Measurements from ENCODE around the gene GLYR1.

The GLYR1 gene

GRCh38 chr16:4790261-4790660 lies 56.8 kb downstream of the GLYR1 start:
- POLR2A ChIA-PET: interaction anchor here (0.9 kb wide), 1 partner anchor 12 kb away, joined by 3 read pairs; the partner anchor contains the start of gene ROGDI
- Histone ChIP-seq H3K4me3 (ENCODE audit: low read depth, low read length) (no peak overlapping the region), H3K36me3 (ENCODE audit: control insufficient read depth in 2 of 2, insufficient read depth in 1 of 2, low read length in 2 of 2) (no peaks in the 10 kb centered on the region), H3K27ac (ENCODE audit: extremely low read depth, low read depth, low read length) (no peak overlapping the region), H3K9me3 (ENCODE audit: control insufficient read depth, insufficient read depth, low read depth, low read length) (no peaks in the 10 kb centered on the region), H3K4me1 (ENCODE audit: control insufficient read depth, insufficient read depth, low read length) (no peaks in the 10 kb centered on the region)
- CTCF ChIA-PET: interaction anchor here (0.8 kb wide), 1 partner anchor 10 kb away, joined by 3 read pairs; no protein-coding TSS in a partner anchor
- TF ChIP-seq, protein P1, sequence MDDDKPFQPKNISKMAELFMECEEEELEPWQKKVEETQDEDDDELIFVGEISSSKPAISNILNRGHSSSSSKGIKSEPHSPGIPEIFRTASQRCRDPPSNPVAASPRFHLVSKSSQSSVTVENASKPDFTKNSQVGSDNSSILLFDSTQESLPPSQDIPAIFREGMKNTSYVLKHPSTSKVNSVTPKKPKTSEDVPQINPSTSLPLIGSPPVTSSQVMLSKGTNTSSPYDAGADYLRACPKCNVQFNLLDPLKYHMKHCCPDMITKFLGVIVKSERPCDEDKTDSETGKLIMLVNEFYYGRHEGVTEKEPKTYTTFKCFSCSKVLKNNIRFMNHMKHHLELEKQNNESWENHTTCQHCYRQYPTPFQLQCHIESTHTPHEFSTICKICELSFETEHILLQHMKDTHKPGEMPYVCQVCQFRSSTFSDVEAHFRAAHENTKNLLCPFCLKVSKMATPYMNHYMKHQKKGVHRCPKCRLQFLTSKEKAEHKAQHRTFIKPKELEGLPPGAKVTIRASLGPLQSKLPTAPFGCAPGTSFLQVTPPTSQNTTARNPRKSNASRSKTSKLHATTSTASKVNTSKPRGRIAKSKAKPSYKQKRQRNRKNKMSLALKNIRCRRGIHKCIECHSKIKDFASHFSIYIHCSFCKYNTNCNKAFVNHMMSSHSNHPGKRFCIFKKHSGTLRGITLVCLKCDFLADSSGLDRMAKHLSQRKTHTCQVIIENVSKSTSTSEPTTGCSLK (tag by site-specific recombination; IDR thresholded peaks at IDR 0.05): no peak

DNA sequence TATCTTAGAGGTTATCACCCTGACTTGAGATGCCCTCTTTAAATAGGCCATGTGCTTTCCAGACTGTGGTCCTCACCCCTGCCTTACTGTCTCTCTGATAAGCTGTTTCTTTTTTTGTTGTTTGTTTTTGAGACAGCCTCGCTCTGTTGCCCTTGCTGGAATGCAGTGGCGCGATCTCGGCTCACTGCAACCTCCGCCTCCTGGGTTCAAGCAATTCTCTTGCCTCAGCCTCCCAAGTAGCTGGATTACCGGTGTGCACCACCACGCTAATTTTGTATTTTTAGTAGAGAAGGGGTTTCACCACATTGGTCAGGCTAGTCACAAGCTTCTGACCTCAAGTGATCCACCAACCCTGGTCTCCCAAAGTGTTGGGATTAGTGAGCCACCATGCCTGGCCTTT lies 58.2 kb downstream of the GLYR1 start:
- Histone ChIP-seq H3K4me1 (ENCODE audit: control insufficient read depth, insufficient read depth, low read length) (no peaks in the 10 kb centered on the region), H3K27ac (ENCODE audit: extremely low read depth, low read depth, low read length) (no peak overlapping the region), H3K36me3 (ENCODE audit: control insufficient read depth in 2 of 2, insufficient read depth in 1 of 2, low read length in 2 of 2) (no peaks in the 10 kb centered on the region), H3K9me3 (ENCODE audit: control insufficient read depth, insufficient read depth, low read depth, low read length) (no peaks in the 10 kb centered on the region), H3K4me3 (ENCODE audit: low read depth, low read length) (no peak overlapping the region)
- POLR2A ChIA-PET: interaction anchor here (3.3 kb wide), 1 partner anchor 13 kb away, joined by 19 read pairs; the partner anchor contains the start of gene ROGDI
- CTCF ChIA-PET: interaction anchor here (0.6 kb wide), 1 partner anchor 437 kb away, joined by 5 read pairs; no protein-coding TSS in a partner anchor
- TF ChIP-seq, protein P2, sequence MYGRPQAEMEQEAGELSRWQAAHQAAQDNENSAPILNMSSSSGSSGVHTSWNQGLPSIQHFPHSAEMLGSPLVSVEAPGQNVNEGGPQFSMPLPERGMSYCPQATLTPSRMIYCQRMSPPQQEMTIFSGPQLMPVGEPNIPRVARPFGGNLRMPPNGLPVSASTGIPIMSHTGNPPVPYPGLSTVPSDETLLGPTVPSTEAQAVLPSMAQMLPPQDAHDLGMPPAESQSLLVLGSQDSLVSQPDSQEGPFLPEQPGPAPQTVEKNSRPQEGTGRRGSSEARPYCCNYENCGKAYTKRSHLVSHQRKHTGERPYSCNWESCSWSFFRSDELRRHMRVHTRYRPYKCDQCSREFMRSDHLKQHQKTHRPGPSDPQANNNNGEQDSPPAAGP (tag by site-specific recombination; IDR thresholded peaks at IDR 0.05): no peak
- no peak for TF ChIP-seq ZFP69B (tag by site-specific recombination; IDR thresholded peaks at IDR 0.05)
- TF ChIP-seq ZNF214 (tag by site-specific recombination; IDR thresholded peaks at IDR 0.05; ENCODE audit: borderline replicate concordance): no peak
- no peak for TF ChIP-seq ZFP37 (tag by site-specific recombination; IDR thresholded peaks at IDR 0.05)
- TF ChIP-seq ZNF514 (tag by site-specific recombination; IDR thresholded peaks at IDR 0.05): no peak

- TF ChIP-seq ZNF701 (tag by site-specific recombination; IDR thresholded peaks at IDR 0.05) (no peak), ZBTB7A (tag by site-specific recombination; IDR thresholded peaks at IDR 0.05; ENCODE audit: low read depth) (no peak), GLIS1 (tag by site-specific recombination; IDR thresholded peaks at IDR 0.05) (0 out of 2 replicates have a peak, but pooled peaks have one; percentile 8)
- Histone ChIP-seq H3K36me3 (ENCODE audit: control insufficient read depth in 2 of 2, insufficient read depth in 1 of 2, low read length in 2 of 2) (no peaks in the 10 kb centered on the region), H3K4me3 (ENCODE audit: low read depth, low read length) (no peak overlapping the region), H3K27ac (ENCODE audit: extremely low read depth, low read depth, low read length) (no peak overlapping the region), H3K9me3 (ENCODE audit: control insufficient read depth, insufficient read depth, low read depth, low read length) (no peaks in the 10 kb centered on the region), H3K4me1 (ENCODE audit: control insufficient read depth, insufficient read depth, low read length) (no peaks in the 10 kb centered on the region)
- ChIA-PET CTCF (interaction anchor here (0.6 kb wide), 1 partner anchor 437 kb away, joined by 5 read pairs; no protein-coding TSS in a partner anchor), POLR2A (interaction anchor here (3.3 kb wide), 1 partner anchor 13 kb away, joined by 19 read pairs; the partner anchor contains the start of gene ROGDI)
These were observed 58.6 kb downstream of the GLYR1 start for GRCh38 chr16:4788489-4788889.

DNA sequence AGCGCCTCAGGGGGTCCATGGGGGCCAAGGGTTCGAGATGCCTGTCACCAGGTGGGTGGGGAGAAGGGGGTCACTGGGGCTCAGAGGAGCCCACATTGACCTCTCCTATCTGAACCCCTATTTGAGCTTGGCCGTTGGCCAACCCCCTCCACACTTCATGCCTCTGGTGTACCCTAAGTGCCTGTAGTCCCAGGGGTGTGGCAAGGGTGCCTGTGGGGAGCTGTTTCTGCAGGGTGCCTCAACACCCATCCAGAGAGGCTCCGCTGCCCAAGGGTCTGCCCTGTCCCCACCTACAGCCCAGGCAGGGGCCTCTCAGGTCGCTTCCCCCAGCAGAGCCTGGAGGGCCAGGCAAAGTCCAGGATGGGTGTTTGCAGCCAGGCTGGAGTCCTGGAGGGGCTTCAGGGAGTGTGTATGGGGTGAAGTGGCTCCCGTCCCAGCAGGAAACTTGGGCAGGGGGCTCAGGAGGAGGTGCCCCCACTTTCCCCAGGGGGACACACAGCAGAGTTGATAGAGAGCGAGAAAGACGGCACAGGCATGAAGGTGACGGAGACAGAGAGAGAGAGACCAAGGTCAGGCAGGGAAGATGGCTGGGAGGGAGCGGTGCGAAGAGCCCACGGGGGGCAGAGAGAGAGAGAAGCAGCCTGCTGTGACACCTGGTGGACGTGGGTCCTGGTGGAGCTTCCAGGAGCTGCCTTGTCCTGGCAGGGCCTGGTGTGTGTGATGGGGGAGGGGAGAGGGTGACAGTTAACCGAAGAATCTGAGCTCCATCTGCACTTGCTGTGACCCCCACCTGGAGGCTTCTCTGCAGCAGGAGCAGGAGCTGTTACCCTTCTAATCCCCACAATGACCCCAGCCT lies 59.2 kb downstream of the GLYR1 start, which contains the start of gene SEPTIN12:
SEPTIN12 (minus strand) TSS at position 719 of the 856 bp plus-strand sequence; CDS start at position 19, 700 bp downstream.
- ChIA-PET POLR2A (interaction anchor here (3.3 kb wide), 1 partner anchor 14 kb away, joined by 19 read pairs; the partner anchor contains the start of gene ROGDI), CTCF (no interaction called here)
- H3K27ac ChIP-seq (ENCODE audit: extremely low read depth, low read depth, low read length): no peak within 1 kb of the TSS
- no peaks in the 10 kb centered on the region for H3K36me3 ChIP-seq (ENCODE audit: control insufficient read depth in 2 of 2, insufficient read depth in 1 of 2, low read length in 2 of 2)
- no peaks in the 10 kb centered on the region for H3K9me3 ChIP-seq (ENCODE audit: control insufficient read depth, insufficient read depth, low read depth, low read length)
- TF ChIP-seq ZNF623 (tag by site-specific recombination; IDR thresholded peaks at IDR 0.05) (no peak), ZNF292 (tag by site-specific recombination; IDR thresholded peaks at IDR 0.05; ENCODE audit: borderline replicate concordance, low read depth) (no peak), ZIC2 (tag by site-specific recombination; IDR thresholded peaks at IDR 0.05) (peak; percentile 67), ZBTB6 (tag by site-specific recombination; IDR thresholded peaks at IDR 0.05) (no peak), ZNF530 (tag by site-specific recombination; IDR thresholded peaks at IDR 0.05; ENCODE audit: low read depth) (no peak), ZNF626 (tag by site-specific recombination; IDR thresholded peaks at IDR 0.05) (no peak), CTCF (tag by site-specific recombination; IDR thresholded peaks at IDR 0.05) (peak; percentile 58)
- no peaks in the 10 kb centered on the region for H3K4me1 ChIP-seq (ENCODE audit: control insufficient read depth, insufficient read depth, low read length)
- H3K4me3 ChIP-seq (ENCODE audit: low read depth, low read length): no peak within 1 kb of the TSS
